ENCODE results near the gene ADAMTSL2.

Gene ADAMTSL2

GRCh38 chr9:133615186-133615585 is 80.7 kb downstream of the ADAMTSL2 start:
- Histone ChIP-seq H3K9me3 (ENCODE audit: insufficient read depth, low read length) (no peaks in the 10 kb centered on the region), H3K36me3 (replicated peaks; ENCODE audit: low read depth, low read length) (no peaks in the 10 kb centered on the region), H3K4me3 (ENCODE audit: low read length) (no peak overlapping the region), H3K79me2 (ENCODE audit: low read length) (no peaks in the 10 kb centered on the region), H3K4me1 (ENCODE audit: low read length) (peaks cover 9% of the 10 kb centered on the region), H4K20me1 (ENCODE audit: insufficient read depth, low read length) (no peaks in the 10 kb centered on the region), H3K27me3 (ENCODE audit: low read depth, low read length) (peaks cover 49% of the 10 kb centered on the region), H3K9ac (ENCODE audit: low read length) (no peak overlapping the region), H3K27ac (ENCODE audit: low read length) (no peak overlapping the region), H2AFZ (ENCODE audit: low read depth, low read length) (no peak overlapping the region), H3K4me2 (ENCODE audit: low read length) (no peak overlapping the region)
- no peak for TF ChIP-seq CTCF (IDR thresholded peaks at IDR 0.05; ENCODE audit: low read depth, low read length)
- TF ChIP-seq EZH2phosphoT487 (IDR thresholded peaks at IDR 0.05; ENCODE audit: low read depth), result no peak

GRCh38 chr9:133615606-133616188 is 81.2 kb downstream of the ADAMTSL2 start:
- H3K27ac ChIP-seq (ENCODE audit: low read length), result no peak overlapping the region
- H3K9ac ChIP-seq (ENCODE audit: low read length), result no peak overlapping the region
- H3K79me2 ChIP-seq (ENCODE audit: low read length), result no peaks in the 10 kb centered on the region
- H2AFZ ChIP-seq (ENCODE audit: low read depth, low read length), result no peak overlapping the region
- peaks cover 11% of the 10 kb centered on the region for H3K4me1 ChIP-seq (ENCODE audit: low read length)
- no peaks in the 10 kb centered on the region for H3K36me3 ChIP-seq (replicated peaks; ENCODE audit: low read depth, low read length)
- no peaks in the 10 kb centered on the region for H3K9me3 ChIP-seq (ENCODE audit: insufficient read depth, low read length)
- no peaks in the 10 kb centered on the region for H4K20me1 ChIP-seq (ENCODE audit: insufficient read depth, low read length)
- peaks cover 46% of the 10 kb centered on the region for H3K27me3 ChIP-seq (ENCODE audit: low read depth, low read length)
- TF ChIP-seq EZH2phosphoT487 (IDR thresholded peaks at IDR 0.05; ENCODE audit: low read depth) (no peak), CTCF (IDR thresholded peaks at IDR 0.05; ENCODE audit: low read depth, low read length) (no peak)
- no peak overlapping the region for H3K4me3 ChIP-seq (ENCODE audit: low read length)
- no peak overlapping the region for H3K4me2 ChIP-seq (ENCODE audit: low read length)

- Histone ChIP-seq H2AFZ (ENCODE audit: low read depth, low read length) (no peak overlapping the region), H3K9ac (ENCODE audit: low read length) (no peak overlapping the region), H3K4me1 (ENCODE audit: low read length) (peaks cover 14% of the 10 kb centered on the region), H3K27ac (ENCODE audit: low read length) (no peak overlapping the region), H3K27me3 (ENCODE audit: low read depth, low read length) (peaks cover 39% of the 10 kb centered on the region), H3K79me2 (ENCODE audit: low read length) (no peaks in the 10 kb centered on the region), H4K20me1 (ENCODE audit: insufficient read depth, low read length) (no peaks in the 10 kb centered on the region), H3K4me3 (ENCODE audit: low read length) (no peak overlapping the region), H3K36me3 (replicated peaks; ENCODE audit: low read depth, low read length) (no peaks in the 10 kb centered on the region), H3K9me3 (ENCODE audit: insufficient read depth, low read length) (no peaks in the 10 kb centered on the region), H3K4me2 (ENCODE audit: low read length) (no peak overlapping the region)
- TF ChIP-seq CTCF (IDR thresholded peaks at IDR 0.05; ENCODE audit: low read depth, low read length) (no peak), EZH2phosphoT487 (IDR thresholded peaks at IDR 0.05; ENCODE audit: low read depth) (no peak)
Measured at GRCh38 chr9:133616643-133617405, 82.3 kb downstream of the ADAMTSL2 start.

- no peak overlapping the region for H2AFZ ChIP-seq (ENCODE audit: low read depth, low read length)
- no peak overlapping the region for H3K4me3 ChIP-seq (ENCODE audit: low read length)
- no peaks in the 10 kb centered on the region for H4K20me1 ChIP-seq (ENCODE audit: insufficient read depth, low read length)
- no peak overlapping the region for H3K27ac ChIP-seq (ENCODE audit: low read length)
- no peak for TF ChIP-seq EZH2phosphoT487 (IDR thresholded peaks at IDR 0.05; ENCODE audit: low read depth)
- no peak for TF ChIP-seq CTCF (IDR thresholded peaks at IDR 0.05; ENCODE audit: low read depth, low read length)
- no peaks in the 10 kb centered on the region for H3K36me3 ChIP-seq (replicated peaks; ENCODE audit: low read depth, low read length)
- H3K27me3 ChIP-seq (ENCODE audit: low read depth, low read length), result peaks cover 33% of the 10 kb centered on the region
- H3K4me1 ChIP-seq (ENCODE audit: low read length), result peaks cover 14% of the 10 kb centered on the region
- no peak overlapping the region for H3K9ac ChIP-seq (ENCODE audit: low read length)
- no peak overlapping the region for H3K4me2 ChIP-seq (ENCODE audit: low read length)
- H3K79me2 ChIP-seq (ENCODE audit: low read length), result no peaks in the 10 kb centered on the region
- H3K9me3 ChIP-seq (ENCODE audit: insufficient read depth, low read length), result no peaks in the 10 kb centered on the region
Measured at GRCh38 chr9:133618726-133619125, 84.2 kb downstream of the ADAMTSL2 start.
